HepG2 (cell line): ENCODE measurements around the gene ABHD3. TPM values are rescaled to one million over a fixed set of nuclear protein-coding genes. Genes with fewer than 3 reads are reported as not detected.

Experiments used
- AKNA ChIP-seq: sonication (generic); formaldehyde crosslinking; IDR thresholded peaks from 2 replicates; pipeline ENCODE4 v1.4.0; 2020; ENCODE audit warnings: missing genetic modification reagents, borderline replicate concordance
- GLI4 ChIP-seq: sonication (generic); formaldehyde crosslinking; IDR thresholded peaks from 2 replicates; pipeline ENCODE4 v1.5.1; 2020; ENCODE audit warnings: missing genetic modification reagents, mild to moderate bottlenecking, moderate library complexity, borderline replicate concordance
- HNF1B ChIP-seq: sonication (generic); formaldehyde crosslinking; IDR thresholded peaks from 2 replicates; pipeline ENCODE4 v1.5.1; 2020; ENCODE audit warnings: mild to moderate bottlenecking, moderate library complexity, missing genetic modification reagents
- IRF2 ChIP-seq: IDR thresholded peaks from 2 replicates; pipeline ENCODE4 v1.6.1; 2018; ENCODE audit warnings: missing genetic modification reagents, missing compliant biosample characterization
- KLF16 ChIP-seq, 2 experiments: sonication (generic) in 1 of 2; formaldehyde crosslinking in 1 of 2; IDR thresholded peaks; 2 replicates each; pipeline versions ENCODE4 v1.6.1 to v1.8.0; 2016 to 2023; ENCODE audit warnings: missing genetic modification reagents in 2 of 2, missing compliant biosample characterization in 1 of 2
- MLX ChIP-seq: IDR thresholded peaks from 2 replicates; pipeline ENCODE4 v1.6.1; 2016
- SP5 ChIP-seq: IDR thresholded peaks from 2 replicates; pipeline ENCODE4 v1.6.1; 2016; ENCODE audit warnings: low read depth, borderline replicate concordance
- ZBTB26 ChIP-seq: IDR thresholded peaks from 2 replicates; pipeline ENCODE4 v1.6.1; 2016; ENCODE audit warnings: missing compliant biosample characterization, missing genetic modification reagents, borderline replicate concordance
- ZNF468 ChIP-seq: sonication (generic); formaldehyde crosslinking; IDR thresholded peaks from 2 replicates; pipeline ENCODE4 v1.8.0; 2022; ENCODE audit warnings: mild to moderate bottlenecking, moderate library complexity, missing genetic modification reagents
- ZNF646 ChIP-seq: sonication (generic); formaldehyde crosslinking; IDR thresholded peaks from 2 replicates; pipeline ENCODE4 v1.9.0; 2021; ENCODE audit warnings: mild to moderate bottlenecking, missing genetic modification reagents
- ZNF816 ChIP-seq: sonication (generic); formaldehyde crosslinking; IDR thresholded peaks from 2 replicates; pipeline ENCODE4 v1.8.0; 2022; ENCODE audit warnings: missing genetic modification reagents, mild to moderate bottlenecking, borderline replicate concordance
- polyA plus RNA-seq, 8 experiments: library from polyadenylated mRNA; depleted of rRNA in 3 of 8; stranded (reverse) in 7 of 8; unstranded in 1 of 8; fragments of >200 nt; fragmentation: Illumina TruSeq in 4 of 8; extraction: Trizol in 4 of 8; gene quantifications; 2 replicates each; pipeline versions ENCODE4 v1.2.1 to v1.2.3, GENCODE V29; 2011 to 2016; ENCODE audit warnings: low read depth in 4 of 8, missing spikeins in 1 of 8, mixed read lengths in 1 of 8; ENCODE audit not compliant: insufficient read depth in 1 of 8
- total RNA-seq, 5 experiments: library from RNA; depleted of rRNA; stranded (reverse); fragments of >200 nt; fragmentation: Illumina TruSeq; extraction: Trizol; gene quantifications; 2 replicates each; pipeline ENCODE4 v1.2.3, GENCODE V29; 2016; ENCODE audit warnings: low read depth in 1 of 5

Gene ABHD3
- total and polyA plus RNA-seq, 2 of the 13 experiments (the other 11 are each of a cell fraction or from before 2014, with no cell fraction given), result 32.1 to 40.2 TPM

- TF ChIP-seq HNF1B (peak; percentile 92), KLF16 (CRISPR knock-in tag; IDR thresholded peaks at IDR 0.05) (peak in 1 of 2 experiments; percentile 97; a peak in 2 of 4 replicates), ZBTB26 (peak; percentile 83; the same call in 1 of the 2 replicates), AKNA (peak; percentile 95; the same call in 1 of the 2 replicates), ZNF646 (CRISPR knock-in tag) (no peak), IRF2 (CRISPR knock-in tag) (peak; percentile 93), ZNF816 (peak; percentile 98), SP5 (0 out of 2 replicates have a peak, but pooled peaks have one; percentile 51), ZNF468 (CRISPR knock-in tag) (peak; percentile 88), GLI4 (CRISPR knock-in tag) (peak; percentile 93; the same call in 1 of the 2 replicates), MLX (CRISPR knock-in tag) (peak; percentile 73)
These were observed 92.2 kb downstream of the ABHD3 start, which contains the start of gene SNRPD1 (continued) for GRCh38 chr18:21612125-21613039.
